ENCODE data around the gene SNX30.

Gene SNX30

DNA sequence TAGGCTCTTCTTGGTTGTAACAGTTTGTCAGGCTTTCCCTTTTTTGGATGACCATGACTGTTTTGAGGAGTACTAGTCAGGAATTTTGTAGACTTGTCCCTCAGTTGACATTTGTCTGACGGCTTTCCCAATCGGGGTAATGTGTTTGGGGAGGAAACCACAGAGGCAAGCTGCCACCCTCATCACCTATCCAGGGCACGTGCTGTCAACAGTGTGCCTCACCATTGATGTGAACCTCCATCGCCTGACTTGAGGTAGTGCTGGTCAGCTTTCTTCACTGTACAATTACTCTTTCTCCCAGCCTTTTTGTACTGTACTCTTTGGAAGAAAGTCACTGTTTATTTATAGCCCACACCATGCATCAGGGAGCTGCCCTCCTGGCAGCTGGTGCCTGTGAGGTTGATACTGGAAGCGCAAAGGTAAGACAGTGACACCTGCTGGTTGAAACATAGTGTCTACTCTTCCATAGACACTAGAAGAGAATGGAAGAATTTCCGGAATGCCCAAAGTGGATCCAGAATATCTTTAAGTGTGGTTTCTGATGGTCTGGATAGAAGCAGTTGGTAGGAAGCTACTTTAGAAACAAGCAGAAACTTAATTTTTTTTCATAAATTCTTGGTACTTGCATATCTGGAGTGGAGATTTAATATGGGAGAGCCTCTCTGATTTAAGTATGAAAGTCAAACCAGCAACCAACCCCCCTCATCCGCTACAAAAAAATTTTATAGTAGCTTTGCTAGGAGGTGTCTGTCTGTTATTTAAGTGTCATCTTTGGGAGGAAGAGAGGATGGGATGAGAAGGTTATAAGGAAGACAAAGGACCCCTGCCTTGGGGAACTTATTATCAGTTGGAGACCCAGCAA, 69.3 kb downstream of the SNX30 start:
- no peaks in the 10 kb centered on the region for H3K36me3 ChIP-seq (ENCODE audit: insufficient read depth, low read length)
- no peaks in the 10 kb centered on the region for H3K9me3 ChIP-seq (ENCODE audit: insufficient read depth, low read depth, low read length)
- H3K9ac ChIP-seq (ENCODE audit: low read depth, low read length, poor library complexity, severe bottlenecking), result no peak overlapping the region
- H3K79me2 ChIP-seq (ENCODE audit: insufficient read depth, low read length), result no peaks in the 10 kb centered on the region
- H2AFZ ChIP-seq (ENCODE audit: low read length), result no peak overlapping the region
- TF ChIP-seq EZH2phosphoT487 (IDR thresholded peaks at IDR 0.05; ENCODE audit: borderline replicate concordance), result no peak
- TF ChIP-seq, protein P1, sequence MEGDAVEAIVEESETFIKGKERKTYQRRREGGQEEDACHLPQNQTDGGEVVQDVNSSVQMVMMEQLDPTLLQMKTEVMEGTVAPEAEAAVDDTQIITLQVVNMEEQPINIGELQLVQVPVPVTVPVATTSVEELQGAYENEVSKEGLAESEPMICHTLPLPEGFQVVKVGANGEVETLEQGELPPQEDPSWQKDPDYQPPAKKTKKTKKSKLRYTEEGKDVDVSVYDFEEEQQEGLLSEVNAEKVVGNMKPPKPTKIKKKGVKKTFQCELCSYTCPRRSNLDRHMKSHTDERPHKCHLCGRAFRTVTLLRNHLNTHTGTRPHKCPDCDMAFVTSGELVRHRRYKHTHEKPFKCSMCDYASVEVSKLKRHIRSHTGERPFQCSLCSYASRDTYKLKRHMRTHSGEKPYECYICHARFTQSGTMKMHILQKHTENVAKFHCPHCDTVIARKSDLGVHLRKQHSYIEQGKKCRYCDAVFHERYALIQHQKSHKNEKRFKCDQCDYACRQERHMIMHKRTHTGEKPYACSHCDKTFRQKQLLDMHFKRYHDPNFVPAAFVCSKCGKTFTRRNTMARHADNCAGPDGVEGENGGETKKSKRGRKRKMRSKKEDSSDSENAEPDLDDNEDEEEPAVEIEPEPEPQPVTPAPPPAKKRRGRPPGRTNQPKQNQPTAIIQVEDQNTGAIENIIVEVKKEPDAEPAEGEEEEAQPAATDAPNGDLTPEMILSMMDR (conservative IDR thresholded peaks at IDR 0.05; ENCODE audit: low read length), result peak; percentile 79
- H3F3A ChIP-seq (ENCODE audit: low read depth), result no peaks in the 10 kb centered on the region
- H3K4me3 ChIP-seq (ENCODE audit: low read length, poor library complexity, severe bottlenecking), result no peak overlapping the region
- H3K4me1 ChIP-seq (ENCODE audit: insufficient read depth, low read length, poor library complexity, severe bottlenecking), result no peaks in the 10 kb centered on the region
- H3K4me2 ChIP-seq (ENCODE audit: low read depth, low read length, poor library complexity, severe bottlenecking), result no peak overlapping the region
- H3K9me2 ChIP-seq (replicated peaks; ENCODE audit: low read depth, low read length), result no peaks in the 10 kb centered on the region
- no peaks in the 10 kb centered on the region for H4K20me1 ChIP-seq (ENCODE audit: insufficient read depth, low read length, poor library complexity, severe bottlenecking)
- H3K27me3 ChIP-seq (ENCODE audit: insufficient read depth, low read length, poor library complexity, severe bottlenecking), result no peaks in the 10 kb centered on the region

DNA sequence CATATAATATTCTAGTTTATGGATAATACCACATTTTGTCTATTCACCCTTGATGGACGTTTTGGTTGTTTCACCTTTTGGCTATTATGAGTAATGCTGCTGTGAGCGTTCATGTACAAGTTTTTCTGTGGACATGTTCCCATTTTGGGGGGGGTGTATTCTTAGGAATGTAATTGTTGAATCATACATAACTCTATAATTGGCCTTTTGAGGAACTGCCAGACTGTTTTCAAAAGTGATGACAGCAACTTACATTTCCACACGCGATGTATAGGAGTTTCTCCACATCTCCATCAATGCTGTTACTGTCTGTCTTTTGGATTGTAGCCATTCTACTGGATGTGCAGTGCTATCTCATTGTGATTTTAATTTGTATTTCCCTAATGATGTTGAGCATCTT, 70.3 kb downstream of the SNX30 start:
- no peaks in the 10 kb centered on the region for H3K9me2 ChIP-seq (replicated peaks; ENCODE audit: low read depth, low read length)
- H4K20me1 ChIP-seq (ENCODE audit: insufficient read depth, low read length, poor library complexity, severe bottlenecking), result no peaks in the 10 kb centered on the region
- no peaks in the 10 kb centered on the region for H3F3A ChIP-seq (ENCODE audit: low read depth)
- H3K36me3 ChIP-seq (ENCODE audit: insufficient read depth, low read length), result no peaks in the 10 kb centered on the region
- H3K27me3 ChIP-seq (ENCODE audit: insufficient read depth, low read length, poor library complexity, severe bottlenecking), result no peaks in the 10 kb centered on the region
- TF ChIP-seq, protein P1 (conservative IDR thresholded peaks at IDR 0.05; ENCODE audit: low read length), result no peak
- TF ChIP-seq EZH2phosphoT487 (IDR thresholded peaks at IDR 0.05; ENCODE audit: borderline replicate concordance), result no peak
- no peaks in the 10 kb centered on the region for H3K4me1 ChIP-seq (ENCODE audit: insufficient read depth, low read length, poor library complexity, severe bottlenecking)
- no peak overlapping the region for H3K4me3 ChIP-seq (ENCODE audit: low read length, poor library complexity, severe bottlenecking)
- H3K4me2 ChIP-seq (ENCODE audit: low read depth, low read length, poor library complexity, severe bottlenecking), result no peak overlapping the region
- no peak overlapping the region for H3K9ac ChIP-seq (ENCODE audit: low read depth, low read length, poor library complexity, severe bottlenecking)
- no peak overlapping the region for H2AFZ ChIP-seq (ENCODE audit: low read length)
- H3K9me3 ChIP-seq (ENCODE audit: insufficient read depth, low read depth, low read length), result no peaks in the 10 kb centered on the region
- H3K79me2 ChIP-seq (ENCODE audit: insufficient read depth, low read length), result no peaks in the 10 kb centered on the region

- Histone ChIP-seq H4K20me1 (ENCODE audit: insufficient read depth, low read length, poor library complexity, severe bottlenecking) (no peaks in the 10 kb centered on the region), H3K36me3 (ENCODE audit: insufficient read depth, low read length) (no peaks in the 10 kb centered on the region), H3F3A (ENCODE audit: low read depth) (no peaks in the 10 kb centered on the region), H3K79me2 (ENCODE audit: insufficient read depth, low read length) (no peaks in the 10 kb centered on the region), H2AFZ (ENCODE audit: low read length) (no peak overlapping the region), H3K9me3 (ENCODE audit: insufficient read depth, low read depth, low read length) (no peaks in the 10 kb centered on the region), H3K9me2 (replicated peaks; ENCODE audit: low read depth, low read length) (no peaks in the 10 kb centered on the region), H3K4me1 (ENCODE audit: insufficient read depth, low read length, poor library complexity, severe bottlenecking) (no peaks in the 10 kb centered on the region), H3K27me3 (ENCODE audit: insufficient read depth, low read length, poor library complexity, severe bottlenecking) (no peaks in the 10 kb centered on the region), H3K4me2 (ENCODE audit: low read depth, low read length, poor library complexity, severe bottlenecking) (no peak overlapping the region), H3K9ac (ENCODE audit: low read depth, low read length, poor library complexity, severe bottlenecking) (no peak overlapping the region), H3K4me3 (ENCODE audit: low read length, poor library complexity, severe bottlenecking) (no peak overlapping the region)
- TF ChIP-seq EZH2phosphoT487 (IDR thresholded peaks at IDR 0.05; ENCODE audit: borderline replicate concordance), result no peak
- TF ChIP-seq, protein P1 (conservative IDR thresholded peaks at IDR 0.05; ENCODE audit: low read length), result no peak
These were observed 72.1 kb downstream of the SNX30 start for GRCh38 chr9:112822618-112823017.
